AML-193 (cell line): Measurements from ENCODE around the gene C7orf57.
A peak's percentile ranks its signal among the peaks of the same experiment; 100 is the strongest.
"Not testable (repeated sequence)": the region's sequence is repeated elsewhere in the genome, so short reads cannot be mapped to it uniquely, and the experiment has no call there.

Source experiments
- DNase-seq, 2 experiments: peaks; one replicate each; lab custom pipeline; 2025; lab: John Stamatoyannopoulos, UW

Gene C7orf57

GRCh38 chr7:48035967-48036478 lies 680 bp downstream of the C7orf57 start:
- no peak for DNase-seq

GRCh38 chr7:48038815-48039506 lies 3.6 kb downstream of the C7orf57 start:
- DNase-seq, result no peak

- no peak for DNase-seq
Observed at GRCh38 chr7:48040944-48041652, 5.8 kb downstream of the C7orf57 start.

- no peak for DNase-seq
Observed at GRCh38 chr7:48041653-48041970, 6.3 kb downstream of the C7orf57 start.

GRCh38 chr7:48042216-48042615 lies 6.9 kb downstream of the C7orf57 start:
- no peak for DNase-seq

- DNase-seq, result no peak
Observed at GRCh38 chr7:48042636-48043035, 7.3 kb downstream of the C7orf57 start.

- no peak for DNase-seq
Observed at GRCh38 chr7:48045195-48045765, 9.9 kb downstream of the C7orf57 start.

- DNase-seq, result no peak
Observed at GRCh38 chr7:48046458-48046857, 11.1 kb downstream of the C7orf57 start.

- no peak for DNase-seq
Observed at GRCh38 chr7:48048113-48048512, 12.8 kb downstream of the C7orf57 start.

- no peak for DNase-seq
Observed at GRCh38 chr7:48049850-48050249, 14.5 kb downstream of the C7orf57 start.

GRCh38 chr7:48052748-48053147 lies 17.4 kb downstream of the C7orf57 start:
- no peak for DNase-seq

GRCh38 chr7:48053736-48054135 lies 18.4 kb downstream of the C7orf57 start:
- DNase-seq, result no peak

- DNase-seq, result peak; percentile 56 to 61
Observed at GRCh38 chr7:48058990-48059389, 23.6 kb downstream of the C7orf57 start.

GRCh38 chr7:48059706-48060105 lies 24.4 kb downstream of the C7orf57 start:
- no peak for DNase-seq

GRCh38 chr7:48063985-48064384 lies 28.6 kb downstream of the C7orf57 start:
- DNase-seq, result no peak

GRCh38 chr7:48067475-48067874 lies 32.1 kb downstream of the C7orf57 start:
- DNase-seq, result no peak

- no peak for DNase-seq
Observed at GRCh38 chr7:48074204-48074654, 38.9 kb downstream of the C7orf57 start.

GRCh38 chr7:48077423-48077822 lies 42.1 kb downstream of the C7orf57 start:
- no peak for DNase-seq

GRCh38 chr7:48078470-48078869 lies 43.1 kb downstream of the C7orf57 start:
- DNase-seq, result peak in 1 of 2 experiments; percentile 13

GRCh38 chr7:48082378-48082777 lies 47.0 kb downstream of the C7orf57 start:
- DNase-seq, result not testable (repeated sequence)

- DNase-seq, result no peak
Observed at GRCh38 chr7:48083114-48083830, 47.9 kb downstream of the C7orf57 start.

GRCh38 chr7:48084727-48085432 lies 49.5 kb downstream of the C7orf57 start:
- peak; percentile 79 to 88 for DNase-seq
